HUDEP-2 (cell line): Measurements from ENCODE around the gene SYNM.

Source experiments
- DNase-seq, 76 experiments: peaks; one replicate each; lab custom pipeline; 2025; ENCODE audit not compliant: unreplicated experiment in 76 of 76; lab: John Stamatoyannopoulos, UW

The SYNM gene

GRCh38 chr15:99165020-99165790 lies 60.3 kb downstream of the SYNM start:
- DNase-seq = no peak

DNA sequence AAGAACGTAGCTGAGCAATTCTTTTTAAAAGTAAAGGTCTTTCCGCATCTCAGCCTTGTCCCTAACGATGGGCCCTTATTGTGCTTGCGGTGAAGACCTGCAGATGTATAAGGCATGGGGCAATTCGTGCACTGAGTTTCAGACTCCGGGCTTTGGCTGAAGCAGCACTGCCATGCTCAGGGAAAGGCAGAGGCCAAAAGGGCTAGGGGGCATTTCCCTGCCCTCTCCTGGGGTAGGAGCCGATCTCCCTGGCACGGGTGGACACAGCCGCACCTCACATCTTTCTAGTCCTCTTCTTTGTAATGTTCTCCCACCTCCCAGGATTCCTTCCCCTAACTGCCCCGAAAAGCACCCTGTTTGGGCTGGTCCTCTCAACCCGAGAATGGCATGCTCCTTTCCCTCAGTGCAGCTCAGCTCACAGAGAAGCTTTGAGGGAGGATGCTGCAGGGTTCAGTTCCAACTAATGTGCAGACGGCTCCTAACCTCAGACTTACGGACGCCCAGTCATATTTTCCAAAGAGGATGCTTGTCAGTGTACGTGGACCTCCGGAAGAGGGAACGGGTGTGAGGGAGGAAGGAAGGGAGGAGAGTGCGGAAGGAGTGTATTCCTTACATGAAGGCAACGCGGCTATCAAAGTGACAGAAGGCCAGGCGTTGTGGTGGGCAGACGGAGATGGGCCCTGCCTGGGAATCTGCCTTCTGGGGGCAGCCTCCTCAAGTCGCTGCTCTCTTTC lies 61.2 kb downstream of the SYNM start:
- no peak for DNase-seq

- DNase-seq = no peak
Observed at GRCh38 chr15:99167201-99167600, 62.3 kb downstream of the SYNM start.

GRCh38 chr15:99167640-99168039 lies 62.8 kb downstream of the SYNM start:
- no peak for DNase-seq

DNA sequence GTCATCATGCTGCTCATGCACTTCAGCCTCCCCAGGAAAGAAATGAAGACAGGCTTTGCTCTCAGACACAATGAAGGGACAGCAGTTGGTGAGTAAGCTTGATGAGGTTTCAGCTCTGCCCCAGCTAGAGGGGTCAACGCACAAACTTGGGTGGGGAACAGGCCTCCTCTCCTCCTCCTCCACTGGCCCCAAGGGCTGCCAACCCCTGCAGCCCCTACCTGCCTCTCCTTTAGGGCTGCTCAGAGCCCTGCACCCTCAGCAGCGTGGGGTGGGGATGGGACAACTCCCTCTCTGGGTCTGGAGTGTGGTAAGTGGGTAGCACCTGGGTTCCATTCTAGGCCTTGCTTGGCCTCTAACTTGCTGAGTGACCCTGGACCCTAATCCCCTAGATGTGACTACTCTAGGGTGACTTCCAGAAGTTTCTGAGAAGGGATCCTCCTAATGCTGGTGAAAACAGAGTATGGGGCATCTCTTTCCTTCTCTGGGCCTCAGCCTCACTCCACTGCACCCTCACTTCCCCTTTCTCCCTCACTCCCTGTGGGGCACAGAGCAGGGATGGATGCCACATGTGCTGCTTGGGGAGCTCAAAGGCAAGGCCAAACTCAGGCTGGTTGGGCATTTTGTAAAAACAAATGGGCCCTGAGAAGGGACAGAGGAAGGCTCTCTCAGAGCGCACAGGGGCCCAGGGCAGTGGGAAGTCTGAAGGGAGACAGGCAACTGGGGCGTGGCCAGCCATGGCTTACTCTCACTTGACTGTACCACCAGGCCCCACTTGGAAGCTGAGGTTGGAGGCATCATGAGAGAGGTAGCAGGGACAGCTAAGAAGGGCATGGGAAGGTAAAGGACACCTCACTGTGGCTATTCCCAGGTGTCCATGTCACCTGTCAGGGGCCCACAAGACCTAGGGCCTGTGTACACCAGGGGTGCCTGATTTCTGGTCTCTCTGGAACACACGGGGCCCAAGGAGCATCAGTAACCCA lies 64.0 kb downstream of the SYNM start:
- no peak for DNase-seq

- DNase-seq = no peak
Observed at GRCh38 chr15:99169769-99170311, 65.0 kb downstream of the SYNM start.

DNA sequence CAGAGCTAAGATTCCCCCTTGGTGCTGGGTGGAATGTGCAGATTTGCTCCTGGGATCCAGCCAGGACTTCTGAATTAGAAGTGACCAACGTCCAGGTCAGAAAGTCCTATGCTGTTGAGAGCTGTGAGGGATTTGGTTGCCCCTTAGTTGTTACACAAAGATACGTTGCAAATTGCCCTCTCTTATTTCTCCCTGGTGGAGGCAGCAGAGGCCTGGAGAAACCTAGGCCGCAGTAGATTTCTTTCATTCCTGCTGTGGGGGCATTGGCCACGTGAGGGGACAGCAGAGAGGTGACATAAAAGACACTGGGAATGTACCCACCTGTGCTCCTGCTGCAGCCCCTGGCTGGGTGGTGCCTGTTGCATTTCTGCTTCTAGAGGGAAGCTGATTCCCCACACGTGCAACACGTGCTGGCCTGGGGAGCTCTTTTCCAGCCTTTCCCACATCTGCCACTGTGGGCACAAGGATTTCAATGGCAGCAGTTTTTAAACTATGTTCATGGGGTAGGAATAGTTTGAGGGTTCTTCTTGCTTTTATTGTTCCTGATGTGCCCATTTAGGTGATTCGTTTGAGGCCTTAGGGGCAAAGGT lies 65.7 kb downstream of the SYNM start:
- no peak for DNase-seq

DNA sequence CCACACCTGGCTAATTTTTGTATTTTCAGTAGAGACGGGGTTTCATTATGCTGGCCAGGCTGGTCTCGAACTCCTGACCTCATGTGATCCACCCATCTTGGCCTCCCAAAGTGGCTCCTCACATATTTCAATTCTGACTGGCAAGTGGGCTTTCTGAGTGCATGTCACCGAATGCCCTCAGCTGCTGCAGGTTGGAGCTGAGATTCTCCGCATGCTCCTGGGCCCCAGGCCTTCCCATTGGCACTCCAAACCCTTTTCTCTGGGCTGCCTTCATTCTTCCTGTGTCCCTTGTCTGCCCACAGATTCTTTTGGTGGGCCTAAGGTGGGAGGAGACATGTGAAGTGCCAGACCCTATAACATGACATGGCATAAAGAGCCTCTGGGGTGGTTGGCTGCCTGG lies 67.3 kb downstream of the SYNM start:
- DNase-seq = no peak

GRCh38 chr15:99172989-99173388 lies 68.1 kb downstream of the SYNM start:
- no peak for DNase-seq

DNA sequence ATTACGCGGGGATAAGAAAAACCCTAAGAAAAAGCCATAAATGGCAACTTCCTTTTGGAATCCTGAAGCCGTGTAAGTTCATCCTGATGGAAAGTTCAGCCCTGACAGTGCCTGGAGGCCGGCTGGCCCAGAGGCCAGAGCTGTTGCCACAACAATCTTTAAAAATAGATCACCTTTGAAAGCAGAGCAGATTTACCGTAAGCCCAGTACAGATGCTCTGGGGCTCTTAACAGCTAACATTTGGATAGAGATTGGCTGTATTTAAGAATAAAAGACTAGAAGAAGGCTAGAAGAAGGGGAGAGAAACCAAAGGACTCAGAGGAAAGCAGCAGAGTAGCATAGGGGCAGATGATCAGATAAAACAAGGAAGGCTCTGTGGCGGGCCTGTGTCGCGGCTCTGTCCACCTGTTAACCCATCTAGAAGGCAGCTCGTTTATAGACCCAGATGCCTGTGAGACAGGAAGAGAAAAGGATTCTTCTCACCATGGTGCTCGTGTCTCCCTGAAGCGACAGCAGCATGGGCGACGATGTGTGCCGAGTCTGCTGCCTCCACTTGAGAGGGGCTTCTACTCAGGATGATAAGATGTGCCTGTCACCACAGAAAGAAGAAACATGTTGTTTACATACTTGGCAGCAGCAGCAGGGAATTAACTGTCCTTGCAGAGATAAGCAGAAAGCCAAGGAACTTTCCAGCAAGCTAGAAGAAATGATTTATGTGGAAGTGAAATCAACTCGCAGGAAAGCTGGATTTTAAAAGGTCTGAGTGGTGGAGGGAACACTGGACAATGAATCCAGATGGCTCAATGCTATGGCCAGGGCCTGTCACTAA lies 69.9 kb downstream of the SYNM start:
- DNase-seq = no peak

GRCh38 chr15:99176757-99177156 lies 71.9 kb downstream of the SYNM start:
- DNase-seq = no peak

- no peak for DNase-seq
Observed at GRCh38 chr15:99177679-99178078, 72.8 kb downstream of the SYNM start.

DNA sequence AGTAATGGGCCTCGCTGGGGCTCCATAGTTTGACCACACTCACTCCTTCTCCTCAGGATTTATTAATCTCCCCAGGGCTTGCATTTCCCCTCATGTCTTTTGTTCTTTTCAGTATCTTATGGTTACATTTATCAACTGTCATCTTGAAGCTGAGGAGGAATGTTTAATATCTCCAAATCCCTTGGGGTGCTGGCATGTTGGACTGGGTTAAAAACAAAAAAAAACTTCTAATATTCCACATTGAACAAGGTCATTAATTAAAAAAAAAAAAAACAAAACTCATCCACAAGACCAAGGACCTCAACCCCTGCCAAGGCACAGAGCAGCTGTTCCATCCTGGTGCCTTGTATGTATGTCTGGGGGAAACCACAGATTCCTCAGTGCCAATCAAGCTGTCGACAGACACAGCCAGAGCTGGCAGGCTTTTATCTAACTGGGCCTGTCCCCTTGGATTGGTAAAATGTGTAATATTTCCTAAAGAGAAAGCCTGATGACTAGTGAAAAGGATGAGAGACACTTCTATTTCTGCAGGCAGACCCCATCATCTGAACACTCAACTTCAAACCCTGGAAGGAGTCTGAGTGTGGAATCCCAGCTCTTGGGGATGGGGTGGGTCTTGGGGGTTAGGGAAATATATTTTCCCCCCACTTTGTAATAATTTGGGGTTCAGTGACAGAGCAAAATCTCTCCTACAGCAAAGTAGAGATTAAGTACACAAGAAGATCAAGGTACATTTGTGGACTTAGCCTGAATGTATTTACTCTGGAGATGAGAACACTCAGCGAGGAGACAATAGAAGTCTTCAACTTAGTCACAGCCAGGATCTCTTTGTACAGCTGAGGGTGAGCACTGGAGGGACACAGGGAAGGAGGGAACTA lies 75.4 kb downstream of the SYNM start:
- no peak for DNase-seq

DNA sequence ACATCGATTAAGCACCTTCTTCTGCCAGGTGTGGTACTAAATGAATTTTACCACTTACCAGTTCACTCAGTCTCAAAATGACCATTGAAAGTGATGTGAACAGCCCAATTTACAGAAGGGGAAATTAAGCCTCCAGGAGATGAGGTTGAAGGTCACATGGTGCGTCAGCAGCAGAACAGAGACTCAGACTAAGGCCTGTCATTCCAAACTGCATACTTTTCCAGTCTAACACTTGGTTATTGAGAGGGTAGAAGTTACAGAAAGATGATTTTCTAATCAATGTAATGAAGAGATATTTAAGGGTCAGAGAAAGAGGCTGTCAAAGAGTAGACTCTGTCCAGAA lies 76.1 kb downstream of the SYNM start:
- DNase-seq = no peak

GRCh38 chr15:99181545-99181971 lies 76.7 kb downstream of the SYNM start:
- peak in 1 of 76 experiments; percentile 17 for DNase-seq

- DNase-seq = no peak
Observed at GRCh38 chr15:99182791-99183190, 77.9 kb downstream of the SYNM start.
